B cell (primary cell): Measurements from ENCODE around the gene XXYLT1. TPM values are rescaled to one million over a fixed set of nuclear protein-coding genes. Genes with fewer than 3 reads are reported as not detected.

Experiments
- ATAC-seq: fragments of 200-7000 bp; cut with Tn5 transposase; one replicate; pipeline ENCODE4 v1.10.0; 2021; ENCODE audit warnings: low read depth, mild to moderate bottlenecking, moderate number of reproducible peaks, moderate library complexity
- CTCF ChIA-PET: fragments of 350-600 bp; sonication (Branson Sonifier 250); formaldehyde crosslinking; loops from one replicate; lab custom pipeline; 2021; ENCODE audit warnings: antibody characterized with exemption, inconsistent platforms; lab: Charles Lee
- POLR2A ChIA-PET: fragments of 350-600 bp; sonication (Branson Sonifier 250); formaldehyde crosslinking; loops from one replicate; lab custom pipeline; 2021; ENCODE audit warnings: antibody characterized with exemption; lab: Charles Lee
- DNase-seq: peaks from one replicate; pipeline ENCODE4 v3.0.0; 2013
- H2AFZ ChIP-seq: 2 replicates; pipeline ENCODE4 v1.6.1; 2012; ENCODE audit warnings: mild to moderate bottlenecking, low read depth, low read length; ENCODE audit not compliant: insufficient read depth, poor library complexity, severe bottlenecking
- H3K27ac ChIP-seq, 2 donors: 1 replicate in 1 of 2; 2 replicates in 1 of 2; pipeline ENCODE4 v1.5.1; 2012 to 2013; ENCODE audit warnings: low read length in 2 of 2, mild to moderate bottlenecking in 2 of 2, moderate library complexity in 1 of 2
- H3K27me3 ChIP-seq, 4 experiments: fragments of 200-600 bp in 1 of 4; sonication (generic) in 1 of 4; replicated peaks in 1 of 4; 1 replicate in 2 of 4; 2 replicates in 2 of 4; pipeline versions ENCODE4 v1.6.1 to v1.7.0; 2013 to 2016; ENCODE audit warnings: low read length in 3 of 4, mild to moderate bottlenecking in 2 of 4, mixed read lengths in 1 of 4, moderate library complexity in 1 of 4; ENCODE audit not compliant: insufficient read depth in 4 of 4, control insufficient read depth in 3 of 4; ENCODE audit errors: control extremely low read depth in 1 of 4
- H3K36me3 ChIP-seq, 2 experiments: replicated peaks in 1 of 2; 1 replicate in 1 of 2; 2 replicates in 1 of 2; pipeline versions ENCODE4 v1.6.1 to v1.7.1; 2013; ENCODE audit warnings: low read length in 1 of 2; ENCODE audit not compliant: insufficient read depth in 2 of 2, control insufficient read depth in 1 of 2; ENCODE audit errors: control extremely low read depth in 1 of 2, extremely low read depth in 1 of 2
- H3K4me1 ChIP-seq, 2 donors: fragments of 200-600 bp in 1 of 2; sonication (generic) in 1 of 2; 1 replicate in 1 of 2; 2 replicates in 1 of 2; pipeline versions ENCODE4 v1.5.1 to v1.6.1; 2013 to 2017; ENCODE audit warnings: low read length in 2 of 2; ENCODE audit not compliant: control insufficient read depth in 2 of 2, insufficient read depth in 2 of 2
- H3K4me2 ChIP-seq: replicated peaks from 2 replicates; pipeline ENCODE3; 2012; ENCODE audit warnings: mild to moderate bottlenecking, low read depth, low read length; ENCODE audit not compliant: poor library complexity, severe bottlenecking
- H3K4me3 ChIP-seq, 5 experiments: fragments of 200-600 bp in 1 of 5; sonication (generic) in 1 of 5; 1 replicate in 3 of 5; 2 replicates in 2 of 5; pipeline versions ENCODE4 v1.5.1 to v1.7.0; 2011 to 2016; ENCODE audit warnings: low read length in 4 of 5, mild to moderate bottlenecking in 4 of 5, low read depth in 2 of 5, control low read depth in 1 of 5, moderate library complexity in 1 of 5; ENCODE audit not compliant: insufficient read depth in 1 of 5; ENCODE audit errors: control extremely low read depth in 1 of 5, extremely low read depth in 1 of 5
- H3K79me2 ChIP-seq: fragments of 200-600 bp; sonication (generic); one replicate; pipeline ENCODE4 v1.6.0; 2016; ENCODE audit warnings: low read length; ENCODE audit not compliant: control insufficient read depth, insufficient read depth
- H3K9ac ChIP-seq: fragments of 200-600 bp; sonication (generic); 2 replicates; pipeline ENCODE4 v1.6.1; 2017; ENCODE audit warnings: mild to moderate bottlenecking, low read length, moderate library complexity
- H3K9me3 ChIP-seq, 3 donors: one replicate each; pipeline versions ENCODE4 v1.6.1 to v1.7.1; 2013; ENCODE audit warnings: low read length in 2 of 3; ENCODE audit not compliant: control insufficient read depth in 2 of 3, insufficient read depth in 1 of 3; ENCODE audit errors: control extremely low read depth in 1 of 3
- H4K20me1 ChIP-seq: 2 replicates; pipeline ENCODE4 v1.6.0; 2012; ENCODE audit warnings: mild to moderate bottlenecking, low read length; ENCODE audit not compliant: insufficient read depth, control insufficient read depth, poor library complexity, severe bottlenecking
- H3K27ac Mint-ChIP-seq: one replicate; pipeline ENCODE4 v1.8.0; 2021; ENCODE audit warnings: mixed read lengths
- H3K27me3 Mint-ChIP-seq: one replicate; pipeline ENCODE4 v1.8.0; 2021; ENCODE audit warnings: mixed read lengths
- H3K4me1 Mint-ChIP-seq: one replicate; pipeline ENCODE4 v1.8.0; 2021; ENCODE audit warnings: mixed read lengths
- H3K4me3 Mint-ChIP-seq: one replicate; pipeline ENCODE4 v1.8.0; 2021; ENCODE audit warnings: mixed read lengths
- H3K9me3 Mint-ChIP-seq: one replicate; pipeline ENCODE4 v1.8.0; 2022; ENCODE audit warnings: mixed read lengths; ENCODE audit not compliant: insufficient read depth
- EZH2 ChIP-seq: IDR thresholded peaks from 2 replicates; pipeline ENCODE4 v1.6.1; 2012; ENCODE audit warnings: borderline replicate concordance, low read depth, mild to moderate bottlenecking, moderate library complexity, low read length; ENCODE audit not compliant: insufficient read depth, poor library complexity, severe bottlenecking
- WGBS: methylation state at CpG from one replicate; pipeline ENCODE4 v1.1.5; 2013; ENCODE audit warnings: missing lambda C conversion rate; ENCODE audit not compliant: insufficient coverage; 5-methylcytosine and 5-hydroxymethylcytosine counted together
- intact Hi-C: fragments of 100-400 bp; cut with micrococcal nuclease; formaldehyde crosslinking; loops from one replicate; pipeline ENCODE4 v1.10.0; 2022
- polyA plus RNA-seq: library from polyadenylated mRNA; depleted of rRNA; stranded (reverse); fragments of >200 nt; gene quantifications from 2 replicates; pipeline ENCODE4 v1.2.3, GENCODE V29; 2012
- total RNA-seq, 2 donors: library from RNA; stranded (reverse); fragments of 120-200 nt in 1 of 2; gene quantifications; 1 replicate in 1 of 2; 2 replicates in 1 of 2; pipeline versions ENCODE4 v1.2.3 to v1.2.4, GENCODE V29; 2013 to 2022
- TF ChIP-seq, protein P1 (sequence below): fragments of 200-600 bp; IDR thresholded peaks from one replicate; pipeline ENCODE4 v1.8.0; 2022; ENCODE audit warnings: antibody characterized with exemption, mild to moderate bottlenecking

Gene XXYLT1
- total and polyA plus RNA-seq, 2 donors (not counting 1 experiment from before 2014, with no cell fraction given): 2.6 to 11.2 TPM

- intact Hi-C loops: loop anchor here (5.0 kb wide), 1 partner anchor 37 kb away; no protein-coding TSS in a partner anchor
- no peaks in the 10 kb centered on the region for H3K27me3 ChIP-seq
- TF ChIP-seq, protein P1, sequence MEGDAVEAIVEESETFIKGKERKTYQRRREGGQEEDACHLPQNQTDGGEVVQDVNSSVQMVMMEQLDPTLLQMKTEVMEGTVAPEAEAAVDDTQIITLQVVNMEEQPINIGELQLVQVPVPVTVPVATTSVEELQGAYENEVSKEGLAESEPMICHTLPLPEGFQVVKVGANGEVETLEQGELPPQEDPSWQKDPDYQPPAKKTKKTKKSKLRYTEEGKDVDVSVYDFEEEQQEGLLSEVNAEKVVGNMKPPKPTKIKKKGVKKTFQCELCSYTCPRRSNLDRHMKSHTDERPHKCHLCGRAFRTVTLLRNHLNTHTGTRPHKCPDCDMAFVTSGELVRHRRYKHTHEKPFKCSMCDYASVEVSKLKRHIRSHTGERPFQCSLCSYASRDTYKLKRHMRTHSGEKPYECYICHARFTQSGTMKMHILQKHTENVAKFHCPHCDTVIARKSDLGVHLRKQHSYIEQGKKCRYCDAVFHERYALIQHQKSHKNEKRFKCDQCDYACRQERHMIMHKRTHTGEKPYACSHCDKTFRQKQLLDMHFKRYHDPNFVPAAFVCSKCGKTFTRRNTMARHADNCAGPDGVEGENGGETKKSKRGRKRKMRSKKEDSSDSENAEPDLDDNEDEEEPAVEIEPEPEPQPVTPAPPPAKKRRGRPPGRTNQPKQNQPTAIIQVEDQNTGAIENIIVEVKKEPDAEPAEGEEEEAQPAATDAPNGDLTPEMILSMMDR: no peak
- TF ChIP-seq EZH2: no peak
- no CpG with 5 or more reads among the region's 3 CpGs for WGBS
- H3K36me3 ChIP-seq: peaks cover 26 to 58% of the 10 kb centered on the region in 2 experiments
- no peaks in the 10 kb centered on the region for H3K9me3 ChIP-seq
- H3K4me3 Mint-ChIP-seq: no peak overlapping the region
- no peak overlapping the region for H3K4me2 ChIP-seq
- POLR2A ChIA-PET: no interaction called here
- H4K20me1 ChIP-seq: peaks cover 5% of the 10 kb centered on the region
- H3K27ac ChIP-seq: no peak overlapping the region
- no peaks in the 10 kb centered on the region for H3K4me1 Mint-ChIP-seq
- H3K27ac Mint-ChIP-seq: no peak overlapping the region
- DNase-seq (no peak), ATAC-seq (no peak)
- no peaks in the 10 kb centered on the region for H3K79me2 ChIP-seq
- no peak overlapping the region for H3K9ac ChIP-seq
- H3K4me1 ChIP-seq: no peaks in the 10 kb centered on the region
- H3K27me3 Mint-ChIP-seq: no peaks in the 10 kb centered on the region
- H3K4me3 ChIP-seq: no peak overlapping the region
- no peak overlapping the region for H2AFZ ChIP-seq
- CTCF ChIA-PET: no interaction called here
- no peaks in the 10 kb centered on the region for H3K9me3 Mint-ChIP-seq
Observed at GRCh38 chr3:195285372-195285771, 14.4 kb upstream of the XXYLT1 start.

GRCh38 chr3:195284842-195285241 lies 13.9 kb upstream of the XXYLT1 start:
- no CpG with 5 or more reads among the region's 3 CpGs for WGBS
- ATAC-seq (no peak), DNase-seq (no peak)
- no peaks in the 10 kb centered on the region for H3K27me3 ChIP-seq
- CTCF ChIA-PET: no interaction called here
- no peak overlapping the region for H3K9ac ChIP-seq
- no peak overlapping the region for H3K4me3 Mint-ChIP-seq
- no peak overlapping the region for H3K27ac ChIP-seq
- POLR2A ChIA-PET: no interaction called here
- TF ChIP-seq, protein P1: no peak
- TF ChIP-seq EZH2: no peak
- H3K27ac Mint-ChIP-seq: no peak overlapping the region
- peaks cover 5% of the 10 kb centered on the region for H4K20me1 ChIP-seq
- H3K9me3 ChIP-seq: no peaks in the 10 kb centered on the region
- H3K4me3 ChIP-seq: no peak overlapping the region
- H3K79me2 ChIP-seq: no peaks in the 10 kb centered on the region
- H3K4me2 ChIP-seq: no peak overlapping the region
- H3K4me1 ChIP-seq: no peaks in the 10 kb centered on the region
- H3K36me3 ChIP-seq: peaks cover 24 to 53% of the 10 kb centered on the region in 2 experiments
- H3K4me1 Mint-ChIP-seq: no peaks in the 10 kb centered on the region
- no peaks in the 10 kb centered on the region for H3K27me3 Mint-ChIP-seq
- intact Hi-C loops: loop anchor here (5.0 kb wide), 1 partner anchor 37 kb away; no protein-coding TSS in a partner anchor
- no peak overlapping the region for H2AFZ ChIP-seq
- no peaks in the 10 kb centered on the region for H3K9me3 Mint-ChIP-seq
